Activated naive CD8-positive, alpha-beta T cell treated with anti-CD3 and anti-CD28 coated beads, Interleukin-2, amount 50 U/mL, for 24 hours (primary cell): ENCODE data around the gene NOD1.

Experiments used
- ATAC-seq: fragments of 150-1000 bp; cut with Tn5 transposase; one replicate; pipeline ENCODE4 v1.10.0; 2021
- DNase-seq: peaks from one replicate; pipeline ENCODE4 v3.0.0; 2021
- H3K27ac Mint-ChIP-seq: one replicate; pipeline ENCODE4 v1.8.0; 2021; ENCODE audit warnings: mild to moderate bottlenecking, mixed read lengths
- H3K27me3 Mint-ChIP-seq: one replicate; pipeline ENCODE4 v1.8.0; 2021; ENCODE audit warnings: mixed read lengths
- H3K36me3 Mint-ChIP-seq: one replicate; pipeline ENCODE4 v1.8.0; 2021; ENCODE audit warnings: low read depth, mixed read lengths
- H3K4me1 Mint-ChIP-seq: one replicate; pipeline ENCODE4 v1.8.0; 2021; ENCODE audit warnings: mixed read lengths
- H3K4me3 Mint-ChIP-seq: one replicate; pipeline ENCODE4 v1.8.0; 2021; ENCODE audit warnings: mild to moderate bottlenecking, moderate library complexity, mixed read lengths
- H3K9me3 Mint-ChIP-seq: one replicate; pipeline ENCODE4 v1.8.0; 2021; ENCODE audit warnings: mixed read lengths

Gene NOD1

GRCh38 chr7:30452280-30452930, 26.2 kb downstream of the NOD1 start:
- Mint-ChIP-seq H3K4me3 (no peak overlapping the region), H3K9me3 (no peaks in the 10 kb centered on the region), H3K27me3 (no peaks in the 10 kb centered on the region), H3K4me1 (no peaks in the 10 kb centered on the region), H3K27ac (no peak overlapping the region), H3K36me3 (no peaks in the 10 kb centered on the region)
- no peak for DNase-seq
- ATAC-seq, result no peak

GRCh38 chr7:30451539-30452279, 26.9 kb downstream of the NOD1 start:
- Mint-ChIP-seq H3K4me3 (no peak overlapping the region), H3K9me3 (no peaks in the 10 kb centered on the region), H3K27ac (no peak overlapping the region), H3K27me3 (no peaks in the 10 kb centered on the region), H3K36me3 (peaks cover 2% of the 10 kb centered on the region), H3K4me1 (no peaks in the 10 kb centered on the region)
- no peak for DNase-seq
- no peak for ATAC-seq

- H3K9me3 Mint-ChIP-seq, result no peaks in the 10 kb centered on the region
- peaks cover 8% of the 10 kb centered on the region for H3K36me3 Mint-ChIP-seq
- no peak overlapping the region for H3K4me3 Mint-ChIP-seq
- no peak overlapping the region for H3K27ac Mint-ChIP-seq
- ATAC-seq, result peak; percentile 7
- no peak for DNase-seq
- H3K27me3 Mint-ChIP-seq, result no peaks in the 10 kb centered on the region
- peaks cover 2% of the 10 kb centered on the region for H3K4me1 Mint-ChIP-seq
These were observed 27.5 kb downstream of the NOD1 start for GRCh38 chr7:30450983-30451497.

GRCh38 chr7:30450240-30450982, 28.2 kb downstream of the NOD1 start:
- Mint-ChIP-seq H3K27ac (no peak overlapping the region), H3K4me3 (no peak overlapping the region), H3K27me3 (no peaks in the 10 kb centered on the region), H3K4me1 (peaks cover 4% of the 10 kb centered on the region), H3K9me3 (no peaks in the 10 kb centered on the region), H3K36me3 (peaks cover 11% of the 10 kb centered on the region)
- DNase-seq (no peak), ATAC-seq (no peak)

GRCh38 chr7:30448461-30449189, 30.0 kb downstream of the NOD1 start:
- Mint-ChIP-seq H3K4me1 (peaks cover 4% of the 10 kb centered on the region), H3K9me3 (no peaks in the 10 kb centered on the region), H3K27ac (no peak overlapping the region), H3K4me3 (no peak overlapping the region), H3K36me3 (peaks cover 11% of the 10 kb centered on the region), H3K27me3 (no peaks in the 10 kb centered on the region)
- no peak for DNase-seq
- ATAC-seq, result no peak

GRCh38 chr7:30447466-30447865, 31.1 kb downstream of the NOD1 start:
- no peak overlapping the region for H3K4me3 Mint-ChIP-seq
- H3K27ac Mint-ChIP-seq, result no peak overlapping the region
- H3K36me3 Mint-ChIP-seq, result peaks cover 11% of the 10 kb centered on the region
- ATAC-seq (no peak), DNase-seq (no peak)
- peaks cover 4% of the 10 kb centered on the region for H3K4me1 Mint-ChIP-seq
- no peaks in the 10 kb centered on the region for H3K9me3 Mint-ChIP-seq
- no peaks in the 10 kb centered on the region for H3K27me3 Mint-ChIP-seq

- H3K9me3 Mint-ChIP-seq, result no peaks in the 10 kb centered on the region
- no peak for ATAC-seq
- peaks cover 11% of the 10 kb centered on the region for H3K36me3 Mint-ChIP-seq
- no peak for DNase-seq
- no peak overlapping the region for H3K4me3 Mint-ChIP-seq
- H3K27me3 Mint-ChIP-seq, result no peaks in the 10 kb centered on the region
- no peak overlapping the region for H3K27ac Mint-ChIP-seq
- peaks cover 4% of the 10 kb centered on the region for H3K4me1 Mint-ChIP-seq
These were observed 32.3 kb downstream of the NOD1 start for GRCh38 chr7:30446266-30446665.

- Mint-ChIP-seq H3K27me3 (no peaks in the 10 kb centered on the region), H3K4me3 (no peak overlapping the region), H3K4me1 (peaks cover 4% of the 10 kb centered on the region), H3K9me3 (no peaks in the 10 kb centered on the region), H3K27ac (peak overlapping the region; percentile 27), H3K36me3 (peaks cover 11% of the 10 kb centered on the region)
- DNase-seq (peak; percentile 71), ATAC-seq (peak; percentile 94)
These were observed 32.8 kb downstream of the NOD1 start for GRCh38 chr7:30445770-30446169.

GRCh38 chr7:30437823-30438574, 40.6 kb downstream of the NOD1 start:
- Mint-ChIP-seq H3K36me3 (peaks cover 26% of the 10 kb centered on the region), H3K9me3 (no peaks in the 10 kb centered on the region), H3K27ac (no peak overlapping the region), H3K4me1 (peaks cover 8% of the 10 kb centered on the region), H3K27me3 (no peaks in the 10 kb centered on the region), H3K4me3 (no peak overlapping the region)
- ATAC-seq (no peak), DNase-seq (no peak)

- no peak overlapping the region for H3K4me3 Mint-ChIP-seq
- DNase-seq (no peak), ATAC-seq (no peak)
- no peaks in the 10 kb centered on the region for H3K9me3 Mint-ChIP-seq
- peaks cover 10% of the 10 kb centered on the region for H3K4me1 Mint-ChIP-seq
- H3K36me3 Mint-ChIP-seq, result peaks cover 30% of the 10 kb centered on the region
- no peaks in the 10 kb centered on the region for H3K27me3 Mint-ChIP-seq
- no peak overlapping the region for H3K27ac Mint-ChIP-seq
These were observed 42.1 kb downstream of the NOD1 start for GRCh38 chr7:30436518-30436917.

GRCh38 chr7:30436046-30436445, 42.5 kb downstream of the NOD1 start:
- no peak for DNase-seq
- H3K27me3 Mint-ChIP-seq, result no peaks in the 10 kb centered on the region
- no peak for ATAC-seq
- H3K27ac Mint-ChIP-seq, result no peak overlapping the region
- no peak overlapping the region for H3K4me3 Mint-ChIP-seq
- no peaks in the 10 kb centered on the region for H3K9me3 Mint-ChIP-seq
- peaks cover 10% of the 10 kb centered on the region for H3K4me1 Mint-ChIP-seq
- peaks cover 32% of the 10 kb centered on the region for H3K36me3 Mint-ChIP-seq

- ATAC-seq, result no peak
- H3K4me1 Mint-ChIP-seq, result peaks cover 10% of the 10 kb centered on the region
- no peak overlapping the region for H3K4me3 Mint-ChIP-seq
- DNase-seq, result no peak
- no peak overlapping the region for H3K27ac Mint-ChIP-seq
- no peaks in the 10 kb centered on the region for H3K27me3 Mint-ChIP-seq
- no peaks in the 10 kb centered on the region for H3K9me3 Mint-ChIP-seq
- H3K36me3 Mint-ChIP-seq, result peaks cover 34% of the 10 kb centered on the region
These were observed 44.3 kb downstream of the NOD1 start for GRCh38 chr7:30434140-30434799.

- no peak overlapping the region for H3K4me3 Mint-ChIP-seq
- no peaks in the 10 kb centered on the region for H3K9me3 Mint-ChIP-seq
- peaks cover 32% of the 10 kb centered on the region for H3K36me3 Mint-ChIP-seq
- H3K27ac Mint-ChIP-seq, result no peak overlapping the region
- peaks cover 10% of the 10 kb centered on the region for H3K4me1 Mint-ChIP-seq
- H3K27me3 Mint-ChIP-seq, result no peaks in the 10 kb centered on the region
- ATAC-seq (no peak), DNase-seq (no peak)
These were observed 45.1 kb downstream of the NOD1 start for GRCh38 chr7:30433506-30433905.
